B cell (primary cell): ENCODE measurements around the gene SLC39A2. TPM values are rescaled to one million over a fixed set of nuclear protein-coding genes. Genes with fewer than 3 reads are reported as not detected.

Experiments
- ATAC-seq: fragments of 200-7000 bp; cut with Tn5 transposase; one replicate; pipeline ENCODE4 v1.10.0; 2021; ENCODE audit warnings: low read depth, mild to moderate bottlenecking, moderate number of reproducible peaks, moderate library complexity
- CTCF ChIA-PET: fragments of 350-600 bp; sonication (Branson Sonifier 250); formaldehyde crosslinking; loops from one replicate; lab custom pipeline; 2021; ENCODE audit warnings: antibody characterized with exemption, inconsistent platforms; lab: Charles Lee
- POLR2A ChIA-PET: fragments of 350-600 bp; sonication (Branson Sonifier 250); formaldehyde crosslinking; loops from one replicate; lab custom pipeline; 2021; ENCODE audit warnings: antibody characterized with exemption; lab: Charles Lee
- DNase-seq: peaks from one replicate; pipeline ENCODE4 v3.0.0; 2013
- H2AFZ ChIP-seq: 2 replicates; pipeline ENCODE4 v1.6.1; 2012; ENCODE audit warnings: mild to moderate bottlenecking, low read depth, low read length; ENCODE audit not compliant: insufficient read depth, poor library complexity, severe bottlenecking
- H3K27ac ChIP-seq, 2 donors: 1 replicate in 1 of 2; 2 replicates in 1 of 2; pipeline ENCODE4 v1.5.1; 2012 to 2013; ENCODE audit warnings: low read length in 2 of 2, mild to moderate bottlenecking in 2 of 2, moderate library complexity in 1 of 2
- H3K27me3 ChIP-seq, 4 experiments: fragments of 200-600 bp in 1 of 4; sonication (generic) in 1 of 4; replicated peaks in 1 of 4; 1 replicate in 2 of 4; 2 replicates in 2 of 4; pipeline versions ENCODE4 v1.6.1 to v1.7.0; 2013 to 2016; ENCODE audit warnings: low read length in 3 of 4, mild to moderate bottlenecking in 2 of 4, mixed read lengths in 1 of 4, moderate library complexity in 1 of 4; ENCODE audit not compliant: insufficient read depth in 4 of 4, control insufficient read depth in 3 of 4; ENCODE audit errors: control extremely low read depth in 1 of 4
- H3K36me3 ChIP-seq, 2 experiments: replicated peaks in 1 of 2; 1 replicate in 1 of 2; 2 replicates in 1 of 2; pipeline versions ENCODE4 v1.6.1 to v1.7.1; 2013; ENCODE audit warnings: low read length in 1 of 2; ENCODE audit not compliant: insufficient read depth in 2 of 2, control insufficient read depth in 1 of 2; ENCODE audit errors: control extremely low read depth in 1 of 2, extremely low read depth in 1 of 2
- H3K4me1 ChIP-seq, 2 donors: fragments of 200-600 bp in 1 of 2; sonication (generic) in 1 of 2; 1 replicate in 1 of 2; 2 replicates in 1 of 2; pipeline versions ENCODE4 v1.5.1 to v1.6.1; 2013 to 2017; ENCODE audit warnings: low read length in 2 of 2; ENCODE audit not compliant: control insufficient read depth in 2 of 2, insufficient read depth in 2 of 2
- H3K4me2 ChIP-seq: replicated peaks from 2 replicates; pipeline ENCODE3; 2012; ENCODE audit warnings: mild to moderate bottlenecking, low read depth, low read length; ENCODE audit not compliant: poor library complexity, severe bottlenecking
- H3K4me3 ChIP-seq, 5 experiments: fragments of 200-600 bp in 1 of 5; sonication (generic) in 1 of 5; 1 replicate in 3 of 5; 2 replicates in 2 of 5; pipeline versions ENCODE4 v1.5.1 to v1.7.0; 2011 to 2016; ENCODE audit warnings: low read length in 4 of 5, mild to moderate bottlenecking in 4 of 5, low read depth in 2 of 5, control low read depth in 1 of 5, moderate library complexity in 1 of 5; ENCODE audit not compliant: insufficient read depth in 1 of 5; ENCODE audit errors: control extremely low read depth in 1 of 5, extremely low read depth in 1 of 5
- H3K79me2 ChIP-seq: fragments of 200-600 bp; sonication (generic); one replicate; pipeline ENCODE4 v1.6.0; 2016; ENCODE audit warnings: low read length; ENCODE audit not compliant: control insufficient read depth, insufficient read depth
- H3K9ac ChIP-seq: fragments of 200-600 bp; sonication (generic); 2 replicates; pipeline ENCODE4 v1.6.1; 2017; ENCODE audit warnings: mild to moderate bottlenecking, low read length, moderate library complexity
- H3K9me3 ChIP-seq, 3 donors: one replicate each; pipeline versions ENCODE4 v1.6.1 to v1.7.1; 2013; ENCODE audit warnings: low read length in 2 of 3; ENCODE audit not compliant: control insufficient read depth in 2 of 3, insufficient read depth in 1 of 3; ENCODE audit errors: control extremely low read depth in 1 of 3
- H4K20me1 ChIP-seq: 2 replicates; pipeline ENCODE4 v1.6.0; 2012; ENCODE audit warnings: mild to moderate bottlenecking, low read length; ENCODE audit not compliant: insufficient read depth, control insufficient read depth, poor library complexity, severe bottlenecking
- H3K27ac Mint-ChIP-seq: one replicate; pipeline ENCODE4 v1.8.0; 2021; ENCODE audit warnings: mixed read lengths
- H3K27me3 Mint-ChIP-seq: one replicate; pipeline ENCODE4 v1.8.0; 2021; ENCODE audit warnings: mixed read lengths
- H3K4me1 Mint-ChIP-seq: one replicate; pipeline ENCODE4 v1.8.0; 2021; ENCODE audit warnings: mixed read lengths
- H3K4me3 Mint-ChIP-seq: one replicate; pipeline ENCODE4 v1.8.0; 2021; ENCODE audit warnings: mixed read lengths
- H3K9me3 Mint-ChIP-seq: one replicate; pipeline ENCODE4 v1.8.0; 2022; ENCODE audit warnings: mixed read lengths; ENCODE audit not compliant: insufficient read depth
- CTCF ChIP-seq: fragments of 200-600 bp; IDR thresholded peaks from one replicate; pipeline ENCODE4 v1.8.0; 2022; ENCODE audit warnings: antibody characterized with exemption, mild to moderate bottlenecking
- EZH2 ChIP-seq: IDR thresholded peaks from 2 replicates; pipeline ENCODE4 v1.6.1; 2012; ENCODE audit warnings: borderline replicate concordance, low read depth, mild to moderate bottlenecking, moderate library complexity, low read length; ENCODE audit not compliant: insufficient read depth, poor library complexity, severe bottlenecking
- WGBS: methylation state at CpG from one replicate; pipeline ENCODE4 v1.1.5; 2013; ENCODE audit warnings: missing lambda C conversion rate; ENCODE audit not compliant: insufficient coverage; 5-methylcytosine and 5-hydroxymethylcytosine counted together
- intact Hi-C: fragments of 100-400 bp; cut with micrococcal nuclease; formaldehyde crosslinking; loops from one replicate; pipeline ENCODE4 v1.10.0; 2022
- polyA plus RNA-seq: library from polyadenylated mRNA; depleted of rRNA; stranded (reverse); fragments of >200 nt; gene quantifications from 2 replicates; pipeline ENCODE4 v1.2.3, GENCODE V29; 2012
- total RNA-seq, 2 donors: library from RNA; stranded (reverse); fragments of 120-200 nt in 1 of 2; gene quantifications; 1 replicate in 1 of 2; 2 replicates in 1 of 2; pipeline versions ENCODE4 v1.2.3 to v1.2.4, GENCODE V29; 2013 to 2022

SLC39A2 gene
- total and polyA plus RNA-seq, 2 donors (not counting 1 experiment from before 2014, with no cell fraction given) = 0.07 to 0.25 TPM

GRCh38 chr14:20973501-20973900 lies 25.6 kb upstream of the SLC39A2 start:
- ATAC-seq (no peak), DNase-seq (no peak)
- no peak overlapping the region for H3K4me3 ChIP-seq
- intact Hi-C loops = loop anchor here (5.0 kb wide), 2 partner anchors 291 to 361 kb away; partner anchors contain the start of gene RNASE4
- 80% methylated on average over 1 of the region's 3 CpGs for WGBS
- CTCF ChIA-PET = interaction anchor here (1.4 to 7.2 kb wide), 7 partner anchors 10 to 292 kb away, joined by 3 to 67 read pairs (median 7); no protein-coding TSS in a partner anchor
- no peaks in the 10 kb centered on the region for H4K20me1 ChIP-seq
- H3K27me3 ChIP-seq = peaks cover 0 to 29% (median 10%) of the 10 kb centered on the region in 4 experiments
- H3K4me1 ChIP-seq = peaks cover 8 to 14% of the 10 kb centered on the region in 2 donors
- H3K27ac ChIP-seq = no peak overlapping the region
- no peak overlapping the region for H3K9ac ChIP-seq
- Mint-ChIP-seq H3K27me3 (peaks cover 50% of the 10 kb centered on the region), H3K4me1 (peaks cover 11% of the 10 kb centered on the region), H3K9me3 (no peaks in the 10 kb centered on the region), H3K4me3 (no peak overlapping the region), H3K27ac (no peak overlapping the region)
- H3K36me3 ChIP-seq = no peaks in the 10 kb centered on the region
- no peaks in the 10 kb centered on the region for H3K9me3 ChIP-seq
- POLR2A ChIA-PET = no interaction called here
- no peaks in the 10 kb centered on the region for H3K79me2 ChIP-seq
- no peak overlapping the region for H2AFZ ChIP-seq
- TF ChIP-seq EZH2 (no peak), CTCF (no peak)
- H3K4me2 ChIP-seq = no peak overlapping the region

GRCh38 chr14:20976291-20976690 lies 22.8 kb upstream of the SLC39A2 start:
- ChIA-PET POLR2A (no interaction called here), CTCF (interaction anchor here (7.2 kb wide), 1 partner anchor 15 kb away, joined by 67 read pairs; no protein-coding TSS in a partner anchor)
- H3K79me2 ChIP-seq = no peaks in the 10 kb centered on the region
- no peaks in the 10 kb centered on the region for H3K36me3 ChIP-seq
- peaks cover 0 to 28% (median 9%) of the 10 kb centered on the region in 4 experiments for H3K27me3 ChIP-seq
- H3K4me1 ChIP-seq = peaks cover 3 to 7% of the 10 kb centered on the region in 2 donors
- H3K4me2 ChIP-seq = no peak overlapping the region
- H3K4me3 ChIP-seq = no peak overlapping the region
- no peaks in the 10 kb centered on the region for H4K20me1 ChIP-seq
- H3K9ac ChIP-seq = no peak overlapping the region
- no CpG with 5 or more reads among the region's 1 CpG for WGBS
- H3K9me3 ChIP-seq = no peaks in the 10 kb centered on the region
- Mint-ChIP-seq H3K9me3 (no peaks in the 10 kb centered on the region), H3K27ac (no peak overlapping the region), H3K4me1 (peaks cover 4% of the 10 kb centered on the region), H3K4me3 (no peak overlapping the region), H3K27me3 (peaks cover 50% of the 10 kb centered on the region)
- ATAC-seq = no peak
- no peak overlapping the region for H2AFZ ChIP-seq
- H3K27ac ChIP-seq = no peak overlapping the region
- DNase-seq = no peak
- no peak for TF ChIP-seq CTCF
- no peak for TF ChIP-seq EZH2
- intact Hi-C loops = no loop called here
